Dermis microvascular lymphatic vessel endothelial cell (primary cell): ENCODE data around the gene SMS. TPM values are rescaled to one million over a fixed set of nuclear protein-coding genes. Genes with fewer than 3 reads are reported as not detected.

Source experiments
- DNase-seq, 2 donors: peaks; one replicate each; pipeline versions ENCODE4 v3.0.0 to v3.0.0-alpha.2; 2010; ENCODE audit warnings: low read depth in 2 of 2
- total RNA-seq: library from RNA; depleted of rRNA; stranded (reverse); fragments of >200 nt; gene quantifications from 2 replicates; pipeline ENCODE4 v1.2.1, GENCODE V29; 2014

Gene SMS
- total RNA-seq, 1 donor from 2014 or later = 181 TPM

DNA sequence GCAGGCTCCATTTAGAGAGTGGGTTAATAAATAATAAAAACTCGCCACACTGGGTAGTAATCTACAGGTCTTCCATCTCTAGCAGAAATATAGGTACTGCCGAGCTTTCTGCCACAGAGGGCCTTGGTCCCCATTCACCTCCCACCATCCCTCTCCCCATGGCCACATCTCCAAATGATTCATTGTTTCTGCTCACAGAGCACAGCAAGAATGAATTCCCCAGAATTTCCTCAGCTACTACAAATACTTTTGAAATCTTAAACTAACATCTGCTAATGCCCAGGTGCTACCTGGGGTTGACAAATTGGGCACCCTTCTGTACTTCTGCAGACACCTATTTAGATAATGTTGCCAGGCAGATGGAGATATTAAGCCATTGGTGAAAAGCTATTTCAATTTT lies 96.7 kb downstream of the SMS start:
- no peak for DNase-seq

DNA sequence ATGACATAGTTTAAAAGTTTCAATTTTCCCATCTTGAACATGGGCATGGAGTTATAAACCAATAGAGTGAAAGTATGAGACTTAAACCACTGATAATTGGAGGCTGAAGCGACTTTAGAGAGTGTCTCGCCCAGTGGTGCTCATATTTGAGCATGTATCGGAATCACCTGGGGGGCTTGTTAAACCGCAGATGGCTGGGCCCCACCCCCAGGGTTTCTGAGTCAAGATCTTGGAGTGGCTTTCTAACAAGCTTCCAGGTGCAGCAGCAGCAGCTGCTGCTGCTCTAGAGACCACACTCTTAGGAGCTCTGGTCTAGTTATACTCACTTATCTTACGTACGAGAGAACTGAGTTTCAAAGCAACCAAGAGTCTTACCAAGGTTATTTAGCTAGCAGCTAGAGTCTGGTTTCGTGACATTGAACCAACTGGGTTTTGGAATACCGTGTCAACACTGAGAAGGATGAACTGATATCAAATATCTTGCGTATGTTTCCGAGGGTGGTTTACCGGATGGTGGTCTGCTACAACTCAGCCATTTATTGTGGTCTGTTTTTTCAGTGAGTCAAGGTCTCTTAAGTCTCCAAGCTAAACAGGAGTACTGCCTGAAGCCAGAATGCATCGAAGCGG lies 97.5 kb downstream of the SMS start:
- DNase-seq = no peak

DNA sequence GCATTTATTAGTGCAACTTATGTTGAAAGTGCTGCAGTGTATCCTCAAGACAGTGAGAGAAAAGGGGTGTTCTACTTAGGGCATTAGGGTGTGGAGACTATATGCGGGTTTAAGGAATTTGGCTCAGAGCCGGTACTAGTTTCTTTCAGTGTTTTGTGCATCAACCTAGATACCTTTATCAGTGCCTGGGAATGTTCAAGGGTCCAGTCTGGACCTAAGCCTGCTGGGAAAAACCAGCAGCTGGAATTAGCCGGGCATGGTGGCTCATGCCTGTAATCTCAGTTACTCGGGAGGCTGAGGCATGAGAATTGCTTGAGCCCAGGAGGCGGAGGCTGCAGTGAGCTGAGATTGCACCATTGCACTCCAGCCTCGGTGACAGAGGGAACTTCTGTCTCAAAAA lies 99.0 kb downstream of the SMS start:
- DNase-seq = no peak

DNA sequence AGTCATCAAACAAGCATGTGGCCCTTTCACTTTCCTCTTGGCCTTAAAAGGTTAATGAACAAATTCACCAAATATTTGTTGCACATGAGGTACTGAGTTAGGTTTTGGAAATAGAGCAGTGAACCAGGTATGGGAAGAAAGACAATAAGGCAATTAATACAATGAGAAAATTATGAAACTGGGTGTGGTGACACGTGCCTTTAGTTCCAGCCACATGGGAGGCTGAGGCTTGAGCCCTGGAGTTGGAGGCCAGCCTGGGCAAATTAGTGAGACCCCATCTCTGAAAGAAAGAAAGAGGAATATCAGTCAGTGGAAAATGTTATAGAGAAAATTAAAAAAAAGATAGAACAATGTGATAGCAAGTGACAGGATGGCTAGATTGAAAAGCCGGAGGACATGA lies 99.7 kb downstream of the SMS start:
- DNase-seq = no peak

DNA sequence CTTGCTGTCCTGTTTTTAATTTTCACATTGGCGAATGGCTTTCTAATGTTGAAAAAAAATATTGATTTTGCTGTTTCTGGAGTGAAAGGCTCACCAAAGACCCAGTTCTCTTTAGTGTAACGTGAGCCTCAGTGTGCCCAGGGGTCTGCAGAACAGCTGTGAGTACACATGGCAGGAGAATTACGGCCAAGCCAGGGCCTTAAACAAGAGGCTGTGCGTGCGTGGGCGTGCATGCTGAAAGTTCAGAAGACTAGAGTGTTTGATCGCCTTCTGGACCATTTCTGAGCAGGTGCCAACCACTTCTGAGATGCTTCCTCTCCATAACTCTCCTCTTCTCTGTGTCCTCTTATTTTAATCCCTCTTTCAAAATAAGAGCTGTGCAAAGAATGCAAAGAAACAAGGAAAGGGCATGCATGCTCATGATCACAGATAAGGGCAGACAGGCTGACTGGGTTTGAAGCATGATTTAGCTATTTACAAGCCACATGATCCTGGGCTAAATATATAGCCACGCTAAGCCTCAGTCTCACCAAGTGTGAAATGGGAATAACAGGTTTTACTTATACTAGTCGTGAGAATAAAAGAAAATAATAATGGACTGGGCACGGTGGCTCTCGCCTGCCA lies 101.5 kb downstream of the SMS start:
- DNase-seq = no peak

DNA sequence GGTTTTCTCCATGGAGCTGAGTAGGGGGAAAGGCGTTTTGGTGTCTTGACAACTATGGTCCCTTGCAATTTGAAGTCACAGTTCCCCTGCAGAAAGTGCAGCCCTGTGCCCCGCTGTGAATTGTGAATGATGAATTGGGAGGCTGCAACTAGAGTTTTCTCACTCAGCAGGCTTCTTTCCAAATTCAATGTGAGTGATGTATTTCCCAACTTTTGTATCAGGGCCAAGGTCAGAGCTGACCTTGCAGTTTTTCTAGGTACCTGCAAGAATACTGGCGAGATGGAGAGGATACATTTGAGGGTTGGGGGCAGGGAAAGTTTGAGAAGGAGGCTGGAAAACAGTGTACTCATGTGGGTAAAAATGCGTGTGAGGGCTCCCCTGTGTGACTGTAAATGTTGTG lies 103.4 kb downstream of the SMS start:
- no peak for DNase-seq

Other genes starting within 250 kb of the SMS start
- not detected in 2 replicates for gene SMPX, start 182.6 kb upstream of the SMS start, total RNA-seq
- 3.9 and 5.4 TPM in 2 replicates for gene MBTPS2, start 101.1 kb upstream of the SMS start, total RNA-seq
- gene YY2, start 84.7 kb upstream of the SMS start, total RNA-seq = 0.90 and 1.0 TPM in 2 replicates
- gene PHEX, start 91.6 kb downstream of the SMS start, total RNA-seq = 0.63 and 0.64 TPM in 2 replicates